Right cardiac atrium (tissue), 5 donors: ENCODE data around the gene NET1. TPM values are rescaled to one million over a fixed set of nuclear protein-coding genes. Genes with fewer than 3 reads are reported as not detected.
"Not testable (repeated sequence)": the region's sequence is repeated elsewhere in the genome, so short reads cannot be mapped to it uniquely, and the experiment has no call there.

ENCODE experiments used
- ATAC-seq, 2 donors: fragments of 200-7000 bp; cut with Tn5 transposase; one replicate each; pipeline versions ENCODE4 v1.8.0 to v1.9.1; 2020; ENCODE audit warnings: moderate library complexity in 2 of 2, mild to moderate bottlenecking in 1 of 2
- DNase-seq, 3 donors: peaks; one replicate each; pipeline ENCODE4 v3.0.0-alpha.2; 2020
- H3K27ac ChIP-seq: one replicate; pipeline ENCODE4 v1.5.1; 2013; ENCODE audit warnings: mild to moderate bottlenecking, low read length, control low read depth, moderate library complexity
- H3K27me3 ChIP-seq: one replicate; pipeline ENCODE4 v1.6.1; 2013; ENCODE audit not compliant: control insufficient read depth, insufficient read depth
- H3K4me1 ChIP-seq: one replicate; pipeline ENCODE4 v1.6.1; 2013; ENCODE audit warnings: low read length; ENCODE audit not compliant: control insufficient read depth, insufficient read depth
- H3K4me3 ChIP-seq: one replicate; pipeline ENCODE4 v1.5.1; 2013; ENCODE audit warnings: low read length, control low read depth
- H3K9me3 ChIP-seq: one replicate; pipeline ENCODE4 v1.6.1; 2013; ENCODE audit warnings: low read length; ENCODE audit not compliant: control insufficient read depth
- WGBS: extraction: QIAGEN DNeasy Blood & Tissue Kit; methylation state at CpG from one replicate; pipeline ENCODE4 v1.1.7; 2013; 5-methylcytosine and 5-hydroxymethylcytosine counted together
- intact Hi-C, 4 donors: fragments of 100-400 bp; cut with DNase I; formaldehyde crosslinking; loops; one replicate each; pipeline versions ENCODE4 v1.11.0 to v1.14.0; 2022 to 2023
- polyA plus RNA-seq: library from polyadenylated mRNA; stranded (reverse); fragments of 200-250 nt; gene quantifications from one replicate; pipeline ENCODE4 v1.2.3, GENCODE V29; 2013
- total RNA-seq, 4 donors: library from RNA; stranded (reverse); fragmentation: NEBNext Ultra II Directional; extraction: Animal tissue kit (Norgen Biotek cat#: 25700); gene quantifications; one replicate each; pipeline ENCODE4 v1.2.1, GENCODE V29; 2021
- donor health status: healthy with polysubstance abuse.
- donor health status: DM: no; HTN: yes; CAD: no.
- donor health status: DM: no; HTN: no; CAD: no.
- donor health status: DM: no; HTN: yes; CAD: no; lungs with severe emphysema.
- donor health status: DM: yes; HTN: yes; CAD: no.

NET1 gene
- total and polyA plus RNA-seq, 5 donors: 6.7 to 26.6 (median 16.9) TPM

DNA sequence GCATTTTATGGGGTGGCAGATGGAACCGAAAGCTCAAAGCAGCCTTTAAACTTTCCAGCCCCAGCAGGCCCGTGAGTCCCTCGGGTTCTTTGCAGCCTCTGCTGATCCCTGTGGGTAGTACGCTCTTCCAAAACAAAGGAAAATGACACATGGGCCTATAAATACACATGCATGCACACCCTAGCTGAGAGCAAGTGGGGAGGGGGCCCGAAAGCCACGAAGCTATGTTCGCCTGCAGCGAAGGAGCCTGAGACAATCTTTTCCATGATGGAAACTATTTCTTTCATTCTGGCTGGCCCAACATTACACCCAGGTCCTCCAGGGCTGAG lies 54.8 kb downstream of the NET1 start:
- intact Hi-C loops: no loop called here
- no peaks in the 10 kb centered on the region for H3K4me1 ChIP-seq
- no peaks in the 10 kb centered on the region for H3K9me3 ChIP-seq
- no peak overlapping the region for H3K4me3 ChIP-seq
- no peak overlapping the region for H3K27ac ChIP-seq
- no peaks in the 10 kb centered on the region for H3K27me3 ChIP-seq
- 74% methylated on average over 8 of the region's 8 CpGs for WGBS
- no peak for DNase-seq
- no peak for ATAC-seq

DNA sequence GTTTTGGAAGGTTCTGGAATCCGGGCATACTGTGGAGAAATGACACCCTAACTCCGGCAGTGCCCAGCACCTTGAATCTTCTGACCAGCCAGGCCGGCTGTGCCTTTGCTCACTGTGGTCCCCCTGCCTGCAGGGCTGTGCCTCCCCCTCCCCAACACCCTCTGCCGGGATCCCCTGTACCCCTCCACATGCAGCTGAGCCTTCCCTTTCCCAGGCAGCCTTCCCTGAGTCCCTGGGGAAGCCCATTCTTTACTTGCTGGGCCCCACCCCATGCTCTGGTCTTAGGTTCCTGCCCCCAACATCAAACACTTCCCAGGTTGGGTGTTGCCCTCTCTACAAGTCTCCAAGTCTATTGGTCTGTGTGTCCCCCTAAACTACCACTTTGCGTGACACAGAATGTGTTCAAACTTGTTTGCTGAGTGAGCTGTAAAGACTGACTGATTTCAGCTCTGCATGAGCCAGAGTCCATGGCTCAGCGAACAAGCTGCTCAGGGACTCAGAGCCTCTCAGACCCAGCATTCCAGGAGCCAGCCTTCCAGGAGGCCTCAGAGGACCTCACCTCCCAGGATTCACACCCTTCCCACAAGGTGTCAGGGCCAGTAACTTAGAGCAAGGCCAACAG lies 55.4 kb downstream of the NET1 start:
- no peak overlapping the region for H3K27ac ChIP-seq
- no peak overlapping the region for H3K4me3 ChIP-seq

GRCh38 chr10:5468262-5469106 lies 56.1 kb downstream of the NET1 start:
- ATAC-seq: peak in 1 of 2 donors; percentile 34
- intact Hi-C loops: no loop called here
- no peak for DNase-seq
- Histone ChIP-seq H3K9me3 (no peaks in the 10 kb centered on the region), H3K4me1 (no peaks in the 10 kb centered on the region), H3K27me3 (no peaks in the 10 kb centered on the region), H3K27ac (no peak overlapping the region), H3K4me3 (no peak overlapping the region)
- 85% methylated on average over 8 of the region's 8 CpGs for WGBS

More for the DNA sequence above, 55.4 kb downstream of the NET1 start:
- intact Hi-C loops: no loop called here
- ATAC-seq: peak in 1 of 2 donors; percentile 7
- WGBS: 87% methylated on average over 6 of the region's 6 CpGs
- Histone ChIP-seq H3K9me3 (no peaks in the 10 kb centered on the region), H3K4me1 (no peaks in the 10 kb centered on the region), H3K27me3 (no peaks in the 10 kb centered on the region)
- DNase-seq: no peak

DNA sequence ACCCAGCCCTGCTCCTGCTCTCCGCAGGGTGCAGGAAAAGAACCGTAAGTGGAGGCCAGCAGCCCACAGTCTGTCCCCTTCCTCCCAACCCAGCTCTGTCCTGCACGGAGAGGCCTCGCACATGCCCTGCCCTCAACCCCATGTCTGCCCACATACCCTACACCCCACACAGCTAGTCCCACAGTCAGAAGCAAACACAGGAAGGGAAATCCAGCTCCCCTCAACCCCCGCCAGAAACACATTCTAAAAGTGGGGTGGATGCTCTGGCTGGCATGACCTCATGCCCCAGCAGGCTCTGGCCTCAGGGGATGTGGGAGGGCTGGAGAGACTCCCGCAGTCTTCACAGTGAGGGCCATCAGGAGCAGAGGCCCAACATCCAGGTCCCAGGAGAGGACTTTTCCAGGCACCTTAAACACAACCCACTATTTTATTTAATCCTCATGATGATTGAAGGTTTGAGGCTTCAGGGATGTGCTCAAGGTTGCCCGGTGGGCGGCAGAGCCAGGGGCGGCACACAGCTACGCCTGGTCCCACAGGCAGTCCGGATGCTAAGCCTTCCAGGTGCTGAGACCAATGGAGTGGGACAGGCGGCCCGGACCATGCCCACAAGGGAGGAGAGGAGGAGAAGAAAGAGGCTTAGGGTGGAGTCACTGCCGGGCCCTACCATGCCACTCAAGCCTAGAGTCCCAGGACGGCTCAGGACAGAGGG lies 57.1 kb downstream of the NET1 start:
- DNase-seq: no peak
- no peak overlapping the region for H3K4me3 ChIP-seq
- H3K9me3 ChIP-seq: no peaks in the 10 kb centered on the region
- no peaks in the 10 kb centered on the region for H3K4me1 ChIP-seq
- H3K27me3 ChIP-seq: no peaks in the 10 kb centered on the region
- ATAC-seq: peak; percentile 16 to 25
- 81% methylated on average over 15 of the region's 15 CpGs for WGBS
- no peak overlapping the region for H3K27ac ChIP-seq
- intact Hi-C loops: no loop called here

DNA sequence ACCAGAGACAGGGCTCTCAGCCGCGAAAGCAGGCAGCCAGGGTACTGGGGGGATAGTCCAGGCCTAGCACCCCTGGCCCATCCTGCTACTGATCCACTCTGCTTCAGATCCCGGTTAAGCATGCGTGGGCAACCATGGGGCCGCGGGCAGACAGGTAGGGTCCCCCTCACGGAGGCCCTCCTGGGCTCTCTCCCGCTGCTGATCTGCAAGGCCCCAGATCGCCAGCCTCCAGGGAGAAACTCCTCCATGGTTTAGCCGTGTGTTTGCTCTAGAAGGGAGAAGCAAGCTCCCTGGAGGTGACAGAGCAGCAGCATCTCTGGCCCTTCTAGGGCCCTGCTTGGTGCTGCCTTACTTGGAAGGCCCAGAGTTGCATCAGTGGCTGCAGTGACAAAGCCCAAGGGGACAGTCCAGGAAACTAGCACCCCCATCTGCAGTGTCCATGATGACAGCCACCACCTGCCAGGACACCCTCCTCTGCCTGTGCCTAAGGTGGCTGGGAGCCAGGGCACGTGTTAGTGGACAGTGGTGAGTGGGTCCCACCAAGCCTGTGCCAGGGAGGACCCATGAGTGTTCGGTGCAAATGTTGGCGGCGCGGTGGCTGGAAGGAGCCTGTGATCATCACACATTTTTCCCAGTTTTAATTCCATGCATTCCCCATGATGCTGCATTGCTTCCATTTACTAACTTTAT lies 57.9 kb downstream of the NET1 start:
- intact Hi-C loops: no loop called here
- Histone ChIP-seq H3K4me1 (no peaks in the 10 kb centered on the region), H3K4me3 (no peak overlapping the region), H3K27ac (no peak overlapping the region), H3K9me3 (no peaks in the 10 kb centered on the region), H3K27me3 (no peaks in the 10 kb centered on the region)
- no peak for DNase-seq
- peak in 1 of 2 donors; percentile 22 for ATAC-seq
- 97% methylated on average over 15 of the region's 15 CpGs for WGBS

DNA sequence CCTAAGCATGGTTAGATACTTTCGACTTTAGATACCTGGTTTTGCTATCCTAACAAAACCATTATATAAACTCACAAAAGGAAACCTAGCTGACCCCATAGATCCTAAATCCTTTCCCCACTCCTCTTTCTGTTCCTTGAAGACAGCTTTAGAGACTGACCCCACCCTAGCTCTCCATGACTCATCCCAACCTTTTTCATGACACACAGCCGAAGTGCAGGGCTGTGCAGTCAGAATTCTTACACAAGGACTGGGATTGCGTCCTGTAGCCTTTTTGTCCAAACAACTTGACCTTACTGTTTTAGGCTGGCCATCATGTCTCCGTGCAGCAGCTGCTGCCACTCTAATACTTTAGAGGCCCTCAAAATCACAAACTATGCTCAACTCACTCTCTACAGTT lies 62.3 kb downstream of the NET1 start:
- H3K9me3 ChIP-seq, ATAC-seq, intact Hi-C loops, H3K27me3 ChIP-seq, H3K4me1 ChIP-seq, H3K27ac ChIP-seq, DNase-seq, H3K4me3 ChIP-seq: not testable (repeated sequence)
- WGBS: 85% methylated on average over 4 of the region's 4 CpGs

DNA sequence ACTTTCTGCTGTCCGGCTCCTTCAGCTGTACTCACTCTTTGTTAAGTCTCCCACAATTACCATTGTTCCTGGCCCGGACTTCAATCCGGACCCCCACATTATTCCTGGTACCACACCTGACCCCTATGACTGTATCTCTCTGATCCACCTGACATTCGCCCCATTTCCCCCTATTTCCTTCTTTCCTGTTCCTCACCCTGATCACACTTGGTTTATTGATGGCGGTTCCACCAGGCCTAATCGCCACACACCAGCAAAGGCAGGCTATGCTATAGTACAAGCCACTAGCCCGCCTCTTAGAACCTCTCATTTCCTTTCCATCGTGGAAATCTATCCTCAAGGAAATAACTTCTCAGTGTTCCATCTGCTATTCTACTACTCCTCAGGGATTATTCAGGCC lies 62.7 kb downstream of the NET1 start:
- H3K4me3 ChIP-seq, H3K4me1 ChIP-seq, ATAC-seq, H3K9me3 ChIP-seq, DNase-seq, H3K27ac ChIP-seq, intact Hi-C loops, H3K27me3 ChIP-seq: not testable (repeated sequence)
- WGBS: 97% methylated on average over 6 of the region's 8 CpGs

- H3K27ac ChIP-seq, H3K4me3 ChIP-seq, ATAC-seq, intact Hi-C loops, DNase-seq, H3K9me3 ChIP-seq, H3K4me1 ChIP-seq, H3K27me3 ChIP-seq: not testable (repeated sequence)
- WGBS: 92% methylated on average over 11 of the region's 12 CpGs
Measured at GRCh38 chr10:5475974-5476807, 63.8 kb downstream of the NET1 start.

GRCh38 chr10:5476918-5477525 lies 64.7 kb downstream of the NET1 start:
- no peaks in the 10 kb centered on the region for H3K27me3 ChIP-seq
- H3K4me3 ChIP-seq: no peak overlapping the region
- H3K4me1 ChIP-seq: no peaks in the 10 kb centered on the region
- intact Hi-C loops: no loop called here
- no peaks in the 10 kb centered on the region for H3K9me3 ChIP-seq
- no peak overlapping the region for H3K27ac ChIP-seq
- 84% methylated on average over 13 of the region's 13 CpGs for WGBS
- ATAC-seq (no peak), DNase-seq (no peak)
